ENCODE data around the gene CMA1. TPM values are rescaled to one million over a fixed set of nuclear protein-coding genes. Genes with fewer than 3 reads are reported as not detected.

CMA1 gene
- polyA plus RNA-seq, 3 donors: not detected

GRCh38 chr14:24463884-24464785 is 43.9 kb downstream of the CMA1 start:
- Histone ChIP-seq H3K27ac (ENCODE audit: low read depth in 1 of 2, low read length in 2 of 2) (no peak overlapping the region), H3K4me2 (replicated peaks; ENCODE audit: extremely low read depth, low read length, poor library complexity, severe bottlenecking) (no peak overlapping the region), H3K27me3 (ENCODE audit: control insufficient read depth in 2 of 2, insufficient read depth in 2 of 2, low read length in 2 of 2) (no peaks in the 10 kb centered on the region), H3K79me2 (ENCODE audit: insufficient read depth, low read length) (no peaks in the 10 kb centered on the region), H3K36me3 (replicated peaks in 1 of 2; ENCODE audit: control insufficient read depth in 1 of 2, insufficient read depth in 2 of 2, low read length in 2 of 2) (no peaks in the 10 kb centered on the region), H3K4me3 (replicated peaks in 1 of 3; ENCODE audit: low read depth in 2 of 3, low read length in 3 of 3) (no peak overlapping the region), H4K20me1 (ENCODE audit: insufficient read depth, low read length) (no peaks in the 10 kb centered on the region), H2AFZ (ENCODE audit: insufficient read depth, low read depth, low read length, poor library complexity, severe bottlenecking) (no peak overlapping the region), H3K9me3 (replicated peaks in 1 of 2; ENCODE audit: control insufficient read depth in 1 of 2, insufficient read depth in 1 of 2, low read length in 2 of 2) (no peaks in the 10 kb centered on the region), H3K9ac (ENCODE audit: insufficient read depth, low read length, poor library complexity, severe bottlenecking) (no peak overlapping the region), H3K4me1 (ENCODE audit: control insufficient read depth in 1 of 2, insufficient read depth in 2 of 2, low read length in 2 of 2) (no peaks in the 10 kb centered on the region)
- peaks cover 0 to 5% (median 0%) of the 10 kb centered on the region in 7 donors for H3K9me3 Mint-ChIP-seq
- no peak for DNase-seq
- no peaks in the 10 kb centered on the region for H3K4me1 Mint-ChIP-seq
- H3K27me3 Mint-ChIP-seq (ENCODE audit: low read depth in 3 of 3): peaks cover 0 to 4% (median 0%) of the 10 kb centered on the region in 3 donors
- TF ChIP-seq CTCF (IDR thresholded peaks at IDR 0.05): no peak
- no peak overlapping the region for H3K27ac Mint-ChIP-seq
- intact Hi-C loops (cut with micrococcal nuclease): no loop called here
- H3K4me3 Mint-ChIP-seq: no peak overlapping the region
- WGBS (ENCODE audit: insufficient coverage): 100% methylated on average over 1 of the region's 4 CpGs
- H3K36me3 Mint-ChIP-seq: no peaks in the 10 kb centered on the region

- Histone ChIP-seq H2AFZ (ENCODE audit: insufficient read depth, low read depth, low read length, poor library complexity, severe bottlenecking) (no peak overlapping the region), H3K27me3 (ENCODE audit: control insufficient read depth in 2 of 2, insufficient read depth in 2 of 2, low read length in 2 of 2) (no peaks in the 10 kb centered on the region), H3K9me3 (replicated peaks in 1 of 2; ENCODE audit: control insufficient read depth in 1 of 2, insufficient read depth in 1 of 2, low read length in 2 of 2) (no peaks in the 10 kb centered on the region), H3K9ac (ENCODE audit: insufficient read depth, low read length, poor library complexity, severe bottlenecking) (no peak overlapping the region), H4K20me1 (ENCODE audit: insufficient read depth, low read length) (no peaks in the 10 kb centered on the region), H3K36me3 (replicated peaks in 1 of 2; ENCODE audit: control insufficient read depth in 1 of 2, insufficient read depth in 2 of 2, low read length in 2 of 2) (no peaks in the 10 kb centered on the region), H3K27ac (ENCODE audit: low read depth in 1 of 2, low read length in 2 of 2) (no peak overlapping the region), H3K4me3 (replicated peaks in 1 of 3; ENCODE audit: low read depth in 2 of 3, low read length in 3 of 3) (no peak overlapping the region), H3K79me2 (ENCODE audit: insufficient read depth, low read length) (no peaks in the 10 kb centered on the region), H3K4me1 (ENCODE audit: control insufficient read depth in 1 of 2, insufficient read depth in 2 of 2, low read length in 2 of 2) (no peaks in the 10 kb centered on the region), H3K4me2 (replicated peaks; ENCODE audit: extremely low read depth, low read length, poor library complexity, severe bottlenecking) (no peak overlapping the region)
- 78% methylated on average over 1 of the region's 5 CpGs for WGBS (ENCODE audit: insufficient coverage)
- no peak overlapping the region for H3K4me3 Mint-ChIP-seq
- no peak overlapping the region for H3K27ac Mint-ChIP-seq
- peaks cover 0 to 5% (median 0%) of the 10 kb centered on the region in 7 donors for H3K9me3 Mint-ChIP-seq
- H3K4me1 Mint-ChIP-seq: no peaks in the 10 kb centered on the region
- DNase-seq: no peak
- H3K27me3 Mint-ChIP-seq (ENCODE audit: low read depth in 3 of 3): peaks cover 0 to 4% (median 0%) of the 10 kb centered on the region in 3 donors
- no peaks in the 10 kb centered on the region for H3K36me3 Mint-ChIP-seq
- no peak for TF ChIP-seq CTCF (IDR thresholded peaks at IDR 0.05)
- intact Hi-C loops (cut with micrococcal nuclease): no loop called here
Measured at GRCh38 chr14:24463017-24463883, 44.8 kb downstream of the CMA1 start.
